IPS-18a (cell line): ENCODE results near the gene LRP8.

Source experiments
- H3K27ac ChIP-seq: one replicate; pipeline ENCODE4 v1.5.1; 2013; ENCODE audit warnings: low read length
- H3K27me3 ChIP-seq: one replicate; pipeline ENCODE4 v1.6.1; 2013; ENCODE audit warnings: mild to moderate bottlenecking, low read length; ENCODE audit not compliant: control insufficient read depth, insufficient read depth
- H3K36me3 ChIP-seq: one replicate; pipeline ENCODE4 v1.6.1; 2013; ENCODE audit warnings: low read depth, low read length; ENCODE audit not compliant: control insufficient read depth
- H3K4me1 ChIP-seq: one replicate; pipeline ENCODE4 v1.6.1; 2013; ENCODE audit warnings: low read depth, low read length; ENCODE audit not compliant: control insufficient read depth
- H3K4me3 ChIP-seq: one replicate; pipeline ENCODE4 v1.5.1; 2013; ENCODE audit warnings: low read length
- H3K9ac ChIP-seq: one replicate; pipeline ENCODE4 v1.6.1; 2013; ENCODE audit warnings: mild to moderate bottlenecking, low read length, moderate library complexity
- H3K9me3 ChIP-seq: one replicate; pipeline ENCODE4 v1.6.1; 2013; ENCODE audit warnings: low read depth, low read length; ENCODE audit not compliant: control insufficient read depth

The LRP8 gene

GRCh38 chr1:53334781-53335180 lies 6.9 kb upstream of the LRP8 start:
- no peak overlapping the region for H3K4me3 ChIP-seq
- no peak overlapping the region for H3K9ac ChIP-seq
- no peak overlapping the region for H3K27ac ChIP-seq
- H3K4me1 ChIP-seq, result no peaks in the 10 kb centered on the region
- no peaks in the 10 kb centered on the region for H3K36me3 ChIP-seq
- no peaks in the 10 kb centered on the region for H3K9me3 ChIP-seq
- H3K27me3 ChIP-seq, result no peaks in the 10 kb centered on the region

- H3K27ac ChIP-seq, result no peak overlapping the region
- no peak overlapping the region for H3K9ac ChIP-seq
- no peaks in the 10 kb centered on the region for H3K9me3 ChIP-seq
- H3K36me3 ChIP-seq, result no peaks in the 10 kb centered on the region
- no peaks in the 10 kb centered on the region for H3K27me3 ChIP-seq
- H3K4me3 ChIP-seq, result no peak overlapping the region
- H3K4me1 ChIP-seq, result no peaks in the 10 kb centered on the region
These were observed 6.4 kb upstream of the LRP8 start for GRCh38 chr1:53334312-53334711.

- Histone ChIP-seq H3K4me3 (no peak overlapping the region), H3K27me3 (no peaks in the 10 kb centered on the region), H3K9me3 (no peaks in the 10 kb centered on the region), H3K9ac (no peak overlapping the region), H3K4me1 (peaks cover 4% of the 10 kb centered on the region), H3K36me3 (no peaks in the 10 kb centered on the region), H3K27ac (no peak overlapping the region)
These were observed 5.0 kb upstream of the LRP8 start for GRCh38 chr1:53332833-53333232.

DNA sequence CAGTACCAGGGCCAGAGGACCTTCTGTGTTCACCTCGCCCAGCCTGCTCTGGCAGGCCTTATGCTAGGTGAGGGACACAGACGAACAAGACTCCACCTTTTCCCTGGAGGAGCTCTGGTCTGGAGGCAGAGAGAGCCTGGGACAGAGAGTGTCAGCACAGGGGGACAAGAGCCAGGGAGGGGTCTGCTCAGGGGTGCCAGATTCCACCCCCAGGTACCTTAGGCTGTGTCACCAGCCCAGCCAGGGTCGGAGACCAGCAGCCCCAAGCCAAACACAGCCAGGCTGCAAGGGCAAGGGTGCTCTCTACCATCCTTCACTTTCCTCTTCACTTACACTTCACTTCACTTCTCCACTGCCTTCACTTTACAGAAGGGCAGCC lies 4.3 kb upstream of the LRP8 start:
- H3K36me3 ChIP-seq, result no peaks in the 10 kb centered on the region
- no peaks in the 10 kb centered on the region for H3K27me3 ChIP-seq
- H3K27ac ChIP-seq, result no peak overlapping the region
- H3K9me3 ChIP-seq, result no peaks in the 10 kb centered on the region
- H3K9ac ChIP-seq, result no peak overlapping the region
- no peak overlapping the region for H3K4me3 ChIP-seq
- H3K4me1 ChIP-seq, result peaks cover 4% of the 10 kb centered on the region

DNA sequence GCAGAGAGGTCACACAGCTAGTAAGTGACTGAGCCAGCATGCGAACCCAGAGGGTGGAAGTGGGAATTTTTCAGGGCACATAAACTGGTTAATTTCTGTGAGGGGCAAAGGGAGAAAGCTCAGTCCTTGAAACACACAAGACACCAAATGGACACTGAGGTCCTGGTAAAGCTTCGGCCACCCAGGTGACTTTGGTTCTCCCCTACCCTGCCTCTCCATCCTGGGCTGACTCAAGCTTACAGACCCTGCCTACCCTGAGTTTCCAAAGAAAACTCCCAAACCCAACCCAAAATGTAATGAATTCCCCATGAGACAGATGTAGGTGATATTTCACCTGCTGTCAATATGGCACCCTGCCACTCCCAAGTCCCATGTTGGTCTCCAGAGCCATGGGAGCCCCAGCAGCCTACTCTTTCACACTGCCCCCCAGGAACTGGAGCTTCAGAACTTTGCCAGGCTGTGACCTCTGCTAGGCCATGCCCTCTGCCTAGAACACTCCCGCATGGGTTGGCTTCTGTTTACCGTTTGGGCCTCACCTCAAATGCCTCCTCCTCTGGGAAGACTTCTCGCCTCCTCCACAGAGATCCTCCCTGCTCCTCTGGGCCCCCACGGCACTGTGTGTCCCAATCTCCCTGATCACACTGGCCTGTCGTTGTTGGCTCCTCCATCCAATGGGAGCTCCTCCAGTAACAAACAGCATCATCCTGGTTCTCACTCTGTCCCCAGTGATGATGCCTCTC lies 3.7 kb upstream of the LRP8 start:
- Histone ChIP-seq H3K4me1 (peaks cover 4% of the 10 kb centered on the region), H3K27ac (no peak overlapping the region), H3K27me3 (no peaks in the 10 kb centered on the region), H3K4me3 (no peak overlapping the region), H3K9ac (no peak overlapping the region), H3K36me3 (no peaks in the 10 kb centered on the region), H3K9me3 (no peaks in the 10 kb centered on the region)

GRCh38 chr1:53330819-53331218 lies 2.9 kb upstream of the LRP8 start:
- Histone ChIP-seq H3K36me3 (no peaks in the 10 kb centered on the region), H3K9ac (no peak overlapping the region), H3K27ac (no peak overlapping the region), H3K27me3 (no peaks in the 10 kb centered on the region), H3K9me3 (no peaks in the 10 kb centered on the region), H3K4me3 (no peak overlapping the region), H3K4me1 (peaks cover 5% of the 10 kb centered on the region)

GRCh38 chr1:53328541-53329499 lies 950 bp upstream of the LRP8 start:
- Histone ChIP-seq H3K9ac (peak overlapping the region; percentile 51), H3K9me3 (no peaks in the 10 kb centered on the region), H3K27me3 (no peaks in the 10 kb centered on the region), H3K4me1 (peaks cover 13% of the 10 kb centered on the region), H3K4me3 (peak overlapping the region; percentile 74), H3K36me3 (peaks cover 19% of the 10 kb centered on the region), H3K27ac (no peak overlapping the region)

GRCh38 chr1:53327182-53327913 lies 522 bp downstream of the LRP8 start:
- Histone ChIP-seq H3K9ac (peak overlapping the region; percentile 93), H3K27ac (peak overlapping the region; percentile 87), H3K9me3 (no peaks in the 10 kb centered on the region), H3K4me1 (peaks cover 13% of the 10 kb centered on the region), H3K36me3 (peaks cover 33% of the 10 kb centered on the region), H3K4me3 (peak overlapping the region; percentile 96), H3K27me3 (no peaks in the 10 kb centered on the region)

DNA sequence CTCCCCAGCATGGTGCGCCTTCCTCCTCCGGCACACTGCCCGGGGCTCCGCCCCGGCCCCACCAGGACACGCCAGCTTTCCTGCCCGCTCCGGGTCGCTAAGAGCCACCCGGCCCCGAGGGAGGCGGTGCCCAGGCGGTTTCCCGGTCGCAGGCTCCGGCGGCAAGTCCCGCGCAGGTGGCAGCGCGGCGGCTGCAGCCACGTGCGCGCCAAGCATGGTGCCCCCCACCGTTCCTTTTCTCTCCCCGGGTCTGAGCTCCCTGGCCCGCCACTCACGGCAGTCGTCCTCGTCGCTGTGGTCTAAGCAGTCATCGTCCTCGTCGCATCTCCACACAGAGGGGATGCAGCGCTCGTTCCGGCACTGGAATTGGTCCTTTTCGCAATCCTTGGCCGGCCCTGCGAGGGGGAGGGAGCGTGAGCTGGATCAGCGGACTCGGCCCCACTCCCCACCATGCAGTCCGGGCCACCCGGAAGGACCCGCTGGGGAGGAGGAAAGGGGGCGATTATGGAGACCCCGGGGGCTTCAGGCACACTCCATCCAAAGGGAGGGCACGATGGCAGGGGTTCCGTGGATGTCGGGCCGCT lies 1.2 kb downstream of the LRP8 start:
- Histone ChIP-seq H3K27ac (peak overlapping the region; percentile 87), H3K9me3 (no peaks in the 10 kb centered on the region), H3K27me3 (no peaks in the 10 kb centered on the region), H3K4me1 (peaks cover 13% of the 10 kb centered on the region), H3K36me3 (peaks cover 40% of the 10 kb centered on the region), H3K9ac (peak overlapping the region; percentile 93), H3K4me3 (peak overlapping the region; percentile 96)

DNA sequence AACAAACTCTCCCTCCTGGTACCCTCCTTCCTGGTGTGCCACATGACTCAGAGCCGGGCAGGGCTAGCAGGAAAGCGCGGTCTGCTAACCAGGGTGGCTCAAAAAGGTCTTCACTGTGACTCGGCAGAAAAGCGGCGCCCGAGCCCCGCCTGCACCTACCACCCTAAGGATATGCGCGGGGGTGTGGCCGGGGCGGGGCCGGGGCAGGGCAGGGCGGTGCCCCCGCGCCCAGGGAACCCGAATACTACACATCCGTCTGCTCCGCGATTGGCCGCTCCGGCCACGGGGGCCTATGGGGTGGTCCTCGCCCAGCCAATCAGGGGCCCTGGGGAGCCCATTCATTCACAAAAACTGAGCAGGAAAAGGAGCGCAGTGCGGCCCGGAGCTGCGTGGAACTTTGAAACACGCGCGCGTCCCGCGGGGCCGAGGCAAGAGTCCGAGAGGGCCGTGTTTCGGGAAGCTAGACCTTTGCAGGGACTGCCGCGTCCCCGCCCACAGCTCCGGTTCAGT lies 1.7 kb downstream of the LRP8 start:
- Histone ChIP-seq H3K27ac (peak overlapping the region; percentile 87), H3K4me1 (peaks cover 13% of the 10 kb centered on the region), H3K9ac (peak overlapping the region; percentile 93), H3K27me3 (no peaks in the 10 kb centered on the region), H3K4me3 (peak overlapping the region; percentile 96), H3K9me3 (no peaks in the 10 kb centered on the region), H3K36me3 (peaks cover 41% of the 10 kb centered on the region)
